ENCODE measurements around the gene MLXIP. TPM values are rescaled to one million over a fixed set of nuclear protein-coding genes. Genes with fewer than 3 reads are reported as not detected.

The MLXIP gene
- total RNA-seq, 1 donor from 2014 or later, result 16.9 TPM

DNA sequence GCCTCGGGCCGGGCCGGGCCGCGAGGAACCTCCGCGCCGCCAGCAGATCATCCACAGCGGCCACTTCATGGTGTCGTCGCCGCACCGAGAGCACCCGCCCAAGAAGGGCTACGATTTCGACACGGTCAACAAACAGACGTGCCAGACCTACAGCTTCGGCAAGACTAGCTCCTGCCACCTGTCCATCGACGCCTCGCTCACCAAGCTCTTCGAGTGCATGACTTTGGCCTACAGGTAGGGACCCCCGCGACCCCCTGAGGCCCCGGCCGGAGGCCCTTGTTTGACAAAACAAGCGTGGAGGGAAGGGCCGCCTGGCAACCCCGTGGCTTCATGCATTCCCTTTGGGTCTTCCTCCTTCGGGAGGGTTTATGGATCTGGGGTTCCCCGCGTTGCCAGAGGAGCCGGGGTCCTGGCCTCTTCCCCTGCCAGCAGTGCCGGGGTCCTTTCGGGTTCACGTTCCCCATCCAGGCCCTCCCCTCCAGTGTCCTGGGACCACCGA, 526 bp downstream of the MLXIP start:
- H3K4me1 ChIP-seq, result peaks cover 55% of the 10 kb centered on the region

DNA sequence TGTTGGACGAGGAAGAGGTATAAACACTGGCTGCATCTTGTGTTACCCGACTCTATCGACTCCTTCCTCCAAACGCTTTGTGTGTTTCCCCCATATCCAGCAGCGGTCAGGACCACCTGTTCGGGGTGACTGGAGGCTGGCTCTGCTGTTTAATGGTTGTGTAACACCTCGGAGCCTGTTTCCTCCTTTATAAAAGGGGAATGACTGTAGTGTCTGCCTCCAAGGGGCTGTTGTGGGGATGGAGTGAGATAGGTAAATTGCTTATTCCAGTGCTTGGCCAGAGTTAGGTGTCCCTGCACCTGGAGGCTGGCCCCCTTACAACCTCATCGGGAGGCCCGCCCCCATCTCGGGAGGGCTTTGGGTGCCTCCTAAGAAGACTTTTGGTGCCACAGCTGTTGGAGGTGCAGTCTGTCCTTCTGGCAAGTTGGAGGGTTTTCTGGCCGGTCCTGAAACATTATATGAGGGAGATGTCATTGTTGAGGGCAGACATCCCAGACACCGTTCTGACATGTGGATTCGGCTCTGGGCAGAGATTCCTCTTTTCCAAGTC, 1.1 kb downstream of the MLXIP start:
- TF ChIP-seq POLR2AphosphoS5 (IDR thresholded peaks at IDR 0.05; ENCODE audit: insufficient read depth in 1 of 2, low read depth in 1 of 2), result no peak
- no peak for TF ChIP-seq POLR2A (IDR thresholded peaks at IDR 0.05)
- TF ChIP-seq, protein P1, sequence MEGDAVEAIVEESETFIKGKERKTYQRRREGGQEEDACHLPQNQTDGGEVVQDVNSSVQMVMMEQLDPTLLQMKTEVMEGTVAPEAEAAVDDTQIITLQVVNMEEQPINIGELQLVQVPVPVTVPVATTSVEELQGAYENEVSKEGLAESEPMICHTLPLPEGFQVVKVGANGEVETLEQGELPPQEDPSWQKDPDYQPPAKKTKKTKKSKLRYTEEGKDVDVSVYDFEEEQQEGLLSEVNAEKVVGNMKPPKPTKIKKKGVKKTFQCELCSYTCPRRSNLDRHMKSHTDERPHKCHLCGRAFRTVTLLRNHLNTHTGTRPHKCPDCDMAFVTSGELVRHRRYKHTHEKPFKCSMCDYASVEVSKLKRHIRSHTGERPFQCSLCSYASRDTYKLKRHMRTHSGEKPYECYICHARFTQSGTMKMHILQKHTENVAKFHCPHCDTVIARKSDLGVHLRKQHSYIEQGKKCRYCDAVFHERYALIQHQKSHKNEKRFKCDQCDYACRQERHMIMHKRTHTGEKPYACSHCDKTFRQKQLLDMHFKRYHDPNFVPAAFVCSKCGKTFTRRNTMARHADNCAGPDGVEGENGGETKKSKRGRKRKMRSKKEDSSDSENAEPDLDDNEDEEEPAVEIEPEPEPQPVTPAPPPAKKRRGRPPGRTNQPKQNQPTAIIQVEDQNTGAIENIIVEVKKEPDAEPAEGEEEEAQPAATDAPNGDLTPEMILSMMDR (IDR thresholded peaks at IDR 0.05), result no peak
- peak overlapping the region; percentile 84 for H3K27ac ChIP-seq
- DNase-seq (ENCODE audit: extremely low spot score in 2 of 2), result no peak
- intact Hi-C loops (cut with DNase I), result no loop called here
- H3K4me3 ChIP-seq, result peak overlapping the region; percentile 68 to 78
- peaks cover 60% of the 10 kb centered on the region for H3K4me1 ChIP-seq
- H3K27me3 ChIP-seq, result no peaks in the 10 kb centered on the region
- H3K36me3 ChIP-seq, result no peaks in the 10 kb centered on the region
- no peaks in the 10 kb centered on the region for H3K9me3 ChIP-seq

More for the DNA sequence above, 526 bp downstream of the MLXIP start:
- Histone ChIP-seq H3K27ac (peak overlapping the region; percentile 84), H3K9me3 (no peaks in the 10 kb centered on the region), H3K27me3 (no peaks in the 10 kb centered on the region), H3K36me3 (no peaks in the 10 kb centered on the region), H3K4me3 (peak overlapping the region; percentile 68 to 78)
- TF ChIP-seq POLR2A (IDR thresholded peaks at IDR 0.05), result no peak
- TF ChIP-seq POLR2AphosphoS5 (IDR thresholded peaks at IDR 0.05; ENCODE audit: insufficient read depth in 1 of 2, low read depth in 1 of 2), result no peak
- TF ChIP-seq, protein P1 (IDR thresholded peaks at IDR 0.05), result no peak
- intact Hi-C loops (cut with DNase I), result no loop called here
- DNase-seq (ENCODE audit: extremely low spot score in 2 of 2), result no peak

DNA sequence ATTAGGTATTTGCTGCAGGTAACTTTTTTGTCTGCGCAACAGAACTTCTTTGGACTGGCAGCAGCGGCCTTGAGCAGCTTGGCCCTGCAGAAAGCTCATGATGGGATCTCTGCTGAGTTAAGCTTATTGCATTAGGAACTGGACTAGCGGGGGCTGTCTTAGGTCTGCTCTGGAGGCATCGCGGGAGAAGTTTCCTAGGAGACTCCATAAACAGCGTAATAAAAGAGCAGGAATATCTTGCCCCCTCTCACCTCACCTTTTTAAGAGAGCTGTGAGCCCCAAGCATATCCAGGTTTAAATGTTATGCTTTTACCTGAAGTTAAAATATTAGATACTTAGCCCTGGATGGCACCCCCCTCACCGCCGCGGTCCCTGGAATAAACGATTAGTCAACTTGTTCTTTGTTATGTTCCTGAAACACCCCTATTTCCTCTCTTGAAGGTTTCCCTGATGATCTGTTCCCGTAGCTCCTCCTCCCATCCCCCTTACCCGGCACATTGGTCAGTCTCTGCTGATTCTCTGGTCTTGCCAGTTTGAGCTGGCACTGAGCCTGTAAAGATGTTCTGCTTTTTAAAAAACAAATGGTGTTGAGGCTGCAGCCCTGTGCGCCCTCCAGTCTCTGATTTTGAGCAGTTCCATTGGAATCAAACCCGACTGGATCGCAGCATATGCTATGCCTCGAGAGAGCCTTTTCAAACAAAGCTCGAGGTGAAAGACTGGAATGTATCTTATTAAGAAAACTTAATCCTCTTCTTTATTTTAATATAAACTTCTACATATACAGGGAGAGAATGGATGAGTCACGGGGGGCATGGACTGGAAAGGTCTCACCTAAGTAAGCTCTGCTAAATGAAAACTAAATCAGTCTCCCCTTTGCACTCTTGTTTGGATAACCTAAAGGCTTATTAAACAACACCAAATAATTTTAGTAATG, 1.9 kb downstream of the MLXIP start:
- no peak for DNase-seq (ENCODE audit: extremely low spot score in 2 of 2)
- Histone ChIP-seq H3K27ac (peak overlapping the region; percentile 84), H3K27me3 (no peaks in the 10 kb centered on the region), H3K4me3 (peak overlapping the region; percentile 68 to 78), H3K36me3 (no peaks in the 10 kb centered on the region), H3K9me3 (no peaks in the 10 kb centered on the region), H3K4me1 (peaks cover 64% of the 10 kb centered on the region)
- intact Hi-C loops (cut with DNase I), result no loop called here
- TF ChIP-seq, protein P1 (IDR thresholded peaks at IDR 0.05), result no peak
- TF ChIP-seq POLR2AphosphoS5 (IDR thresholded peaks at IDR 0.05; ENCODE audit: insufficient read depth in 1 of 2, low read depth in 1 of 2) (peak in 1 of 2 donors; percentile 65), POLR2A (IDR thresholded peaks at IDR 0.05) (peak in 1 of 2 donors; percentile 17)

DNA sequence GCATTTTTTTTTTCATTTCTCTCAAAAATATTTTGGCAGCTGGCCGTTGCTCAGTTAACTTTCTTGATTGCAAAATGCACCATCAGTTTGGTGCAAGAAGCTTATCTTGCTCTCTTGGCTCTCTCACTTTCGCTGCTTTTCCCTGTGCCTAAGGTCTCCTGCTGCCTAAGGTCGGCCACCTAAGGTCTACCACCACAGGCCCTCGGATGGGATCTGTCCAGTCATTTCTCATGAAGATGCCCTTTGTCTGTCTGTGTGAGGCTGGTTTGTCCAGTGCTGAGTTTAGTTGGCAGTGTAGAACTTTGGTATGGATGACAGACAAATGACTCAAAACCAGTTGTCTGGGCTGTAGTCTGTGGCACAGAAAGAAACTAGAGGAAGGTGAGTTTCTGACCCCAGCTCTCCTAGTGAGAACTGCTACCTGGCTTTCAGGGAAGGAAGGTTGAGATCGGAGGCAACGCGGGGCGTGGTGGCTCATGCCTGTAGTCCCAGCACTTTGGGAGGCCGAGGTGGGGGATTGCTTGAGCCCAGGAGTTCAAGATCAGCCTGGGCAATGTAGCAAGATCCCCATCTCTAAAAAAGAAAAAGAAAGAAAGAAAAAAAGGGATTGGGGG, 2.6 kb downstream of the MLXIP start:
- DNase-seq (ENCODE audit: extremely low spot score in 2 of 2), result no peak
- intact Hi-C loops (cut with DNase I), result no loop called here
- peaks cover 68% of the 10 kb centered on the region for H3K4me1 ChIP-seq

More for the DNA sequence above, 2.6 kb downstream of the MLXIP start:
- Histone ChIP-seq H3K27ac (peak overlapping the region; percentile 84), H3K36me3 (no peaks in the 10 kb centered on the region), H3K27me3 (no peaks in the 10 kb centered on the region), H3K4me3 (peak overlapping the region; percentile 68 to 78), H3K9me3 (no peaks in the 10 kb centered on the region)
- TF ChIP-seq POLR2A (IDR thresholded peaks at IDR 0.05) (no peak), POLR2AphosphoS5 (IDR thresholded peaks at IDR 0.05; ENCODE audit: insufficient read depth in 1 of 2, low read depth in 1 of 2) (no peak)
- TF ChIP-seq, protein P1 (IDR thresholded peaks at IDR 0.05), result no peak
